WTC11 (cell line): ENCODE measurements around the gene ADGB. TPM values are rescaled to one million over a fixed set of nuclear protein-coding genes. Genes with fewer than 3 reads are reported as not detected.

Experiments
- ATAC-seq: fragments of 200-7000 bp; cut with Tn5 transposase; 2 replicates; pipeline ENCODE4 v1.10.0; 2021; ENCODE audit warnings: mild to moderate bottlenecking, moderate library complexity
- CTCF ChIA-PET: fragments of 300-600 bp; sonication (Branson Sonifier 250); formaldehyde crosslinking; loops from one replicate; lab custom pipeline; 2021; ENCODE audit warnings: antibody characterized with exemption; lab: Charles Lee
- POLR2A ChIA-PET: fragments of 350-600 bp; sonication (Branson Sonifier 250); formaldehyde crosslinking; loops from one replicate; lab custom pipeline; 2021; ENCODE audit warnings: antibody characterized with exemption; lab: Charles Lee
- DNase-seq: peaks from one replicate; pipeline ENCODE4 v3.0.0; 2021; ENCODE audit warnings: low spot score
- H3K27ac Mint-ChIP-seq: 2 replicates; pipeline ENCODE4 v1.8.0; 2021; ENCODE audit warnings: mixed read lengths
- H3K27me3 Mint-ChIP-seq: 2 replicates; pipeline ENCODE4 v1.8.0; 2021; ENCODE audit warnings: low read depth, mild to moderate bottlenecking, moderate library complexity, mixed read lengths
- H3K36me3 Mint-ChIP-seq: 2 replicates; pipeline ENCODE4 v1.8.0; 2021; ENCODE audit warnings: mixed read lengths
- H3K4me1 Mint-ChIP-seq: 2 replicates; pipeline ENCODE4 v1.8.0; 2022; ENCODE audit warnings: mixed read lengths
- H3K4me3 Mint-ChIP-seq: 2 replicates; pipeline ENCODE4 v1.8.0; 2021; ENCODE audit warnings: mild to moderate bottlenecking, moderate library complexity, mixed read lengths
- H3K9me3 Mint-ChIP-seq: 2 replicates; pipeline ENCODE4 v1.8.0; 2021; ENCODE audit warnings: mixed read lengths
- AFF4 ChIP-seq: sonication (generic); formaldehyde crosslinking; IDR thresholded peaks from 2 replicates; pipeline ENCODE4 v1.8.1; 2023; ENCODE audit warnings: mild to moderate bottlenecking, missing genetic modification reagents, borderline replicate concordance
- ARID4B ChIP-seq: sonication (generic); formaldehyde crosslinking; IDR thresholded peaks from 2 replicates; pipeline ENCODE4 v1.8.0; 2023; ENCODE audit warnings: missing genetic modification reagents, mild to moderate bottlenecking, borderline replicate concordance
- CREM ChIP-seq: sonication (generic); formaldehyde crosslinking; IDR thresholded peaks from 2 replicates; pipeline ENCODE4 v1.8.1; 2022; ENCODE audit warnings: mild to moderate bottlenecking, missing genetic modification reagents, moderate library complexity
- HMGA2 ChIP-seq: fragments of 250-450 bp; sonication (Bioruptor Pico); IDR thresholded peaks from 2 replicates; pipeline ENCODE4 v1.4.0; 2021; ENCODE audit warnings: mild to moderate bottlenecking, moderate library complexity
- KAT7 ChIP-seq: sonication (generic); formaldehyde crosslinking; IDR thresholded peaks from 2 replicates; pipeline ENCODE4 v1.8.1; 2023; ENCODE audit warnings: missing genetic modification reagents, mild to moderate bottlenecking, borderline replicate concordance
- NFYB ChIP-seq: sonication (generic); formaldehyde crosslinking; conservative IDR thresholded peaks from 2 replicates; pipeline ENCODE4 v1.8.0; 2022; ENCODE audit warnings: low read depth, missing genetic modification reagents
- SOX15 ChIP-seq: fragments of 250-450 bp; sonication (Bioruptor Pico); IDR thresholded peaks from 2 replicates; pipeline ENCODE4 v1.9.0; 2021; ENCODE audit warnings: mild to moderate bottlenecking
- STAT6 ChIP-seq: sonication (generic); formaldehyde crosslinking; conservative IDR thresholded peaks from 2 replicates; pipeline ENCODE4 v1.8.1; 2023; ENCODE audit warnings: mild to moderate bottlenecking, low read depth, missing genetic modification reagents, moderate library complexity
- TP53 ChIP-seq: sonication (generic); formaldehyde crosslinking; IDR thresholded peaks from 2 replicates; pipeline ENCODE4 v1.8.1; 2023; ENCODE audit warnings: mild to moderate bottlenecking, missing genetic modification reagents
- ZNF138 ChIP-seq: sonication (generic); formaldehyde crosslinking; conservative IDR thresholded peaks from 2 replicates; pipeline ENCODE4 v1.8.1; 2022; ENCODE audit warnings: mild to moderate bottlenecking, moderate library complexity, missing genetic modification reagents
- ZNF281 ChIP-seq: sonication (generic); formaldehyde crosslinking; IDR thresholded peaks from 2 replicates; pipeline ENCODE4 v1.8.0; 2023; ENCODE audit warnings: mild to moderate bottlenecking, missing genetic modification reagents
- ZNF317 ChIP-seq: sonication (generic); formaldehyde crosslinking; IDR thresholded peaks from 2 replicates; pipeline ENCODE4 v1.8.1; 2023; ENCODE audit warnings: low read depth, mild to moderate bottlenecking, moderate library complexity, missing genetic modification reagents, borderline replicate concordance
- ZNF396 ChIP-seq: fragments of 250-450 bp; sonication (Bioruptor Pico); IDR thresholded peaks from 2 replicates; pipeline ENCODE4 v1.8.0; 2021; ENCODE audit warnings: mild to moderate bottlenecking, moderate library complexity, borderline replicate concordance
- ZNF423 ChIP-seq: fragments of 250-450 bp; sonication (Bioruptor Pico); IDR thresholded peaks from 2 replicates; pipeline ENCODE4 v2.1.2; 2022; ENCODE audit warnings: mild to moderate bottlenecking, moderate library complexity
- ZNF512 ChIP-seq: sonication (generic); formaldehyde crosslinking; IDR thresholded peaks from 2 replicates; pipeline ENCODE4 v1.8.1; 2022; ENCODE audit warnings: missing genetic modification reagents, borderline replicate concordance
- ZNF532 ChIP-seq: fragments of 250-450 bp; sonication (Bioruptor Pico); IDR thresholded peaks from 2 replicates; pipeline ENCODE4 v1.9.0; 2021; ENCODE audit warnings: mild to moderate bottlenecking, borderline replicate concordance
- total RNA-seq: library from RNA; stranded (reverse); gene quantifications from 3 replicates; pipeline ENCODE4 v1.2.3, GENCODE V29; 2021

Gene ADGB
- total RNA-seq, 1 experiment from 2014 or later, result not detected

- TF ChIP-seq ARID4B (CRISPR knock-in tag) (no peak), STAT6 (CRISPR knock-in tag) (no peak), ZNF138 (CRISPR knock-in tag) (no peak), CREM (no peak), ZNF423 (CRISPR knock-in tag) (no peak), AFF4 (CRISPR knock-in tag) (no peak), ZNF512 (CRISPR knock-in tag) (no peak), HMGA2 (CRISPR knock-in tag) (no peak)
These were observed 6.3 kb upstream of the ADGB start (continued) for GRCh38 chr6:146592451-146592850.

GRCh38 chr6:146593986-146594385 lies 4.8 kb upstream of the ADGB start:
- Mint-ChIP-seq H3K9me3 (no peaks in the 10 kb centered on the region), H3K4me3 (no peak overlapping the region), H3K4me1 (peaks cover 6% of the 10 kb centered on the region; the same call in 1 of the 2 replicates), H3K27me3 (no peaks in the 10 kb centered on the region; the same call in 1 of the 2 replicates), H3K27ac (no peak overlapping the region), H3K36me3 (no peaks in the 10 kb centered on the region)
- ChIA-PET CTCF (no interaction called here), POLR2A (no interaction called here)
- no peak for ATAC-seq
- DNase-seq, result no peak
- TF ChIP-seq TP53 (CRISPR knock-in tag), result no peak
- no peak for TF ChIP-seq ZNF281 (CRISPR knock-in tag)
- TF ChIP-seq ZNF317 (CRISPR knock-in tag), result no peak
- TF ChIP-seq KAT7 (CRISPR knock-in tag), result no peak
- TF ChIP-seq SOX15 (CRISPR knock-in tag), result no peak
- TF ChIP-seq ZNF396 (CRISPR knock-in tag), result no peak
- no peak for TF ChIP-seq NFYB (CRISPR knock-in tag)
- no peak for TF ChIP-seq ZNF532 (CRISPR knock-in tag)
- TF ChIP-seq HMGA2 (CRISPR knock-in tag), result no peak
